OCI-LY3 (cell line): ENCODE data around the gene FGD2.
"Not testable (repeated sequence)": the region's sequence is repeated elsewhere in the genome, so short reads cannot be mapped to it uniquely, and the experiment has no call there.

Experiments used
- H2AFZ ChIP-seq: fragments of 200-600, 300-600 bp; shearing (Covaris generic); 2 replicates; pipeline ENCODE4 v1.6.0; 2014; ENCODE audit warnings: antibody characterized with exemption, low read depth, low read length
- H3K27ac ChIP-seq: fragments of 200-600, 300-600 bp; sonication (generic); 2 replicates; pipeline ENCODE4 v1.5.1; 2014; ENCODE audit warnings: mild to moderate bottlenecking, low read length, moderate library complexity, mixed read lengths
- H3K27me3 ChIP-seq: fragments of 200-600, 300-600 bp; sonication (generic); 2 replicates; pipeline ENCODE4 v1.6.1; 2014; ENCODE audit warnings: low read depth, low read length, mixed read lengths
- H3K36me3 ChIP-seq: fragments of 200-600, 300-600 bp; sonication (generic); replicated peaks from 2 replicates; pipeline ENCODE3; 2014; ENCODE audit warnings: low read depth, low read length, mixed read lengths
- H3K4me1 ChIP-seq: fragments of 300-600, 200-600 bp; sonication (generic); 2 replicates; pipeline ENCODE4 v1.6.1; 2014; ENCODE audit warnings: low read length, mixed read lengths
- H3K4me2 ChIP-seq: fragments of 200-600, 300-600 bp; sonication (generic); 2 replicates; pipeline ENCODE4 v1.6.1; 2014; ENCODE audit warnings: low read length, mixed read lengths
- H3K4me3 ChIP-seq: fragments of 300-600, 200-600 bp; sonication (generic); 2 replicates; pipeline ENCODE4 v1.5.1; 2014; ENCODE audit warnings: antibody characterized with exemption, mild to moderate bottlenecking, low read length, moderate library complexity
- H3K79me2 ChIP-seq: fragments of 300-600, 200-600 bp; shearing (Covaris generic); 2 replicates; pipeline ENCODE4 v1.6.1; 2014; ENCODE audit warnings: mild to moderate bottlenecking, low read length, mixed read lengths
- H3K9ac ChIP-seq: fragments of 300-600, 200-600 bp; shearing (Covaris generic); 2 replicates; pipeline ENCODE4 v1.6.0; 2014; ENCODE audit warnings: mild to moderate bottlenecking, low read length, moderate library complexity
- H3K9me3 ChIP-seq: fragments of 200-600, 300-600 bp; shearing (Covaris generic); 2 replicates; pipeline ENCODE4 v1.6.1; 2014; ENCODE audit warnings: low read length, mixed read lengths; ENCODE audit not compliant: insufficient read depth
- H4K20me1 ChIP-seq: fragments of 200-600, 300-600 bp; sonication (generic); 2 replicates; pipeline ENCODE4 v1.6.1; 2016; ENCODE audit warnings: low read length, mixed read lengths; ENCODE audit not compliant: insufficient read depth
- EZH2phosphoT487 ChIP-seq: fragments of 200-600 bp; shearing (Covaris generic); IDR thresholded peaks from 2 replicates; pipeline ENCODE4 v1.6.1; 2018; ENCODE audit warnings: antibody characterized with exemption, mixed run types, low read depth
- TF ChIP-seq, protein P1 (sequence below): fragments of 200-600, 300-600 bp; sonication (generic); IDR thresholded peaks from 2 replicates; pipeline ENCODE4 v1.5.1; 2014; ENCODE audit warnings: antibody characterized with exemption, low read length, low read depth

Gene FGD2

GRCh38 chr6:37057128-37057471 is 51.6 kb downstream of the FGD2 start:
- H3K27ac ChIP-seq, result no peak overlapping the region
- TF ChIP-seq, protein P1, sequence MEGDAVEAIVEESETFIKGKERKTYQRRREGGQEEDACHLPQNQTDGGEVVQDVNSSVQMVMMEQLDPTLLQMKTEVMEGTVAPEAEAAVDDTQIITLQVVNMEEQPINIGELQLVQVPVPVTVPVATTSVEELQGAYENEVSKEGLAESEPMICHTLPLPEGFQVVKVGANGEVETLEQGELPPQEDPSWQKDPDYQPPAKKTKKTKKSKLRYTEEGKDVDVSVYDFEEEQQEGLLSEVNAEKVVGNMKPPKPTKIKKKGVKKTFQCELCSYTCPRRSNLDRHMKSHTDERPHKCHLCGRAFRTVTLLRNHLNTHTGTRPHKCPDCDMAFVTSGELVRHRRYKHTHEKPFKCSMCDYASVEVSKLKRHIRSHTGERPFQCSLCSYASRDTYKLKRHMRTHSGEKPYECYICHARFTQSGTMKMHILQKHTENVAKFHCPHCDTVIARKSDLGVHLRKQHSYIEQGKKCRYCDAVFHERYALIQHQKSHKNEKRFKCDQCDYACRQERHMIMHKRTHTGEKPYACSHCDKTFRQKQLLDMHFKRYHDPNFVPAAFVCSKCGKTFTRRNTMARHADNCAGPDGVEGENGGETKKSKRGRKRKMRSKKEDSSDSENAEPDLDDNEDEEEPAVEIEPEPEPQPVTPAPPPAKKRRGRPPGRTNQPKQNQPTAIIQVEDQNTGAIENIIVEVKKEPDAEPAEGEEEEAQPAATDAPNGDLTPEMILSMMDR, result no peak
- no peak for TF ChIP-seq EZH2phosphoT487

DNA sequence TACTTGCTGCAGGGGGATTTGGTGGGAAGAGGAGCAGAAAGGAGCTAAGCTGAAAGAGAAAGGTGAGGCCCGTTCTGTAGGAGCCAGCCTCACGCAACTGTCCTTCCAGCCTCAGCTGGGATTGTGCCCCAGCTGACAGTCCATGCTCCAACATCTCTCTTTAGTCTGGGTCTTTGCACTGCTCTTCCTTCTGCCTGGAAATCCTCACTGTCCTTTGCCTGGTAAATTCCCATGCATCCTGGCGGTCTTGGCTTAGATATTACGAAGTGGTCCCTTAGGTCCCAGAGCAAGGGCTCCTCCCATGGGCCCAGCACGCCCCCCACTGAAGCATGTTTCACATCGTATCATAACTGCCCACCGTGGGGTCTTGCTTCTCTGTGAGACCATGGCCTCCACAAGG is 52.2 kb downstream of the FGD2 start:
- H3K9ac ChIP-seq, result no peak overlapping the region
- no peaks in the 10 kb centered on the region for H3K27me3 ChIP-seq
- H3K4me3 ChIP-seq, result no peak overlapping the region
- H3K79me2 ChIP-seq, result no peaks in the 10 kb centered on the region; the same call in 1 of the 2 replicates
- H3K27ac ChIP-seq, result no peak overlapping the region
- TF ChIP-seq, protein P1, result no peak
- no peak for TF ChIP-seq EZH2phosphoT487
- H3K36me3 ChIP-seq, result no peaks in the 10 kb centered on the region
- H2AFZ ChIP-seq, result no peak overlapping the region
- no peaks in the 10 kb centered on the region for H3K9me3 ChIP-seq
- no peak overlapping the region for H3K4me2 ChIP-seq
- no peaks in the 10 kb centered on the region for H4K20me1 ChIP-seq
- H3K4me1 ChIP-seq, result peaks cover 54% of the 10 kb centered on the region

More at GRCh38 chr6:37057128-37057471, 51.6 kb downstream of the FGD2 start:
- no peaks in the 10 kb centered on the region for H3K9me3 ChIP-seq
- no peak overlapping the region for H2AFZ ChIP-seq
- H3K27me3 ChIP-seq, result no peaks in the 10 kb centered on the region
- no peak overlapping the region for H3K4me3 ChIP-seq
- no peaks in the 10 kb centered on the region for H3K36me3 ChIP-seq
- H3K9ac ChIP-seq, result no peak overlapping the region
- H4K20me1 ChIP-seq, result no peaks in the 10 kb centered on the region
- H3K4me2 ChIP-seq, result no peak overlapping the region
- peaks cover 4% of the 10 kb centered on the region for H3K79me2 ChIP-seq
- peaks cover 55% of the 10 kb centered on the region for H3K4me1 ChIP-seq

GRCh38 chr6:37058084-37058586 is 52.7 kb downstream of the FGD2 start:
- Histone ChIP-seq H3K9me3 (no peaks in the 10 kb centered on the region), H3K79me2 (no peaks in the 10 kb centered on the region), H3K27ac (no peak overlapping the region), H3K9ac (no peak overlapping the region), H4K20me1 (no peaks in the 10 kb centered on the region), H3K27me3 (no peaks in the 10 kb centered on the region), H3K4me2 (no peak overlapping the region), H3K36me3 (no peaks in the 10 kb centered on the region), H3K4me3 (no peak overlapping the region), H3K4me1 (peaks cover 52% of the 10 kb centered on the region), H2AFZ (no peak overlapping the region)
- TF ChIP-seq, protein P1, result no peak
- no peak for TF ChIP-seq EZH2phosphoT487

- H3K4me3 ChIP-seq, H4K20me1 ChIP-seq, H3K9me3 ChIP-seq, H3K27me3 ChIP-seq, H3K36me3 ChIP-seq, H3K27ac ChIP-seq, H3K9ac ChIP-seq, H2AFZ ChIP-seq, H3K79me2 ChIP-seq, H3K4me2 ChIP-seq: not testable (repeated sequence)
- H3K4me1 ChIP-seq, result peaks cover 52% of the 10 kb centered on the region
Measured at GRCh38 chr6:37058984-37059343, 53.5 kb downstream of the FGD2 start.
